Eye (tissue), 1 donor: ENCODE measurements around the gene TEKTIP1.
"Not testable (repeated sequence)": the region's sequence is repeated elsewhere in the genome, so short reads cannot be mapped to it uniquely, and the experiment has no call there.

Experiments used
- DNase-seq: peaks from one replicate; pipeline ENCODE4 v3.0.0-alpha.2; 2015

TEKTIP1 gene

GRCh38 chr19:3508121-3508661 is 30.8 kb upstream of the TEKTIP1 start:
- not testable (repeated sequence) for DNase-seq

- DNase-seq: no peak
Measured at GRCh38 chr19:3508771-3509535, 30.0 kb upstream of the TEKTIP1 start.

- no peak for DNase-seq
Measured at GRCh38 chr19:3509566-3509989, 29.4 kb upstream of the TEKTIP1 start.

DNA sequence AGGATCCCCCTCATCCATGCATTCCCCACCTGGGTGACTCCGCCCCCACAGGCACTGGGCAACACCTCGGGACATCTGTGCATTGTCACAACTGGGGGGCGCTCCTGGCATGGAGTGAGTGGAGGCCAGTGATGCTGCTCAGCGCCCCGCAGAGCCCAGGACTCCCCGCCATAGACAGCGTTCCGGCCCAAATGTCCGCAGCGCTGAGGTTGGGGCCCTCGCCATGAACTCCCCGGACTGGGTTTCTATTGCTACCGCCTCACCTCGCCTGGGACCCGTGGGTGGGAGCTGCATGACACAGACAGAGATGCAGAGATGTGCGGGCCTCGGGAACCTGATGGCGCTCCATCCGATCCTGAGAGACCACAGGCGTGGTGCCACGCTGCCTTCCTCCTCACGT is 28.2 kb upstream of the TEKTIP1 start:
- DNase-seq: no peak

DNA sequence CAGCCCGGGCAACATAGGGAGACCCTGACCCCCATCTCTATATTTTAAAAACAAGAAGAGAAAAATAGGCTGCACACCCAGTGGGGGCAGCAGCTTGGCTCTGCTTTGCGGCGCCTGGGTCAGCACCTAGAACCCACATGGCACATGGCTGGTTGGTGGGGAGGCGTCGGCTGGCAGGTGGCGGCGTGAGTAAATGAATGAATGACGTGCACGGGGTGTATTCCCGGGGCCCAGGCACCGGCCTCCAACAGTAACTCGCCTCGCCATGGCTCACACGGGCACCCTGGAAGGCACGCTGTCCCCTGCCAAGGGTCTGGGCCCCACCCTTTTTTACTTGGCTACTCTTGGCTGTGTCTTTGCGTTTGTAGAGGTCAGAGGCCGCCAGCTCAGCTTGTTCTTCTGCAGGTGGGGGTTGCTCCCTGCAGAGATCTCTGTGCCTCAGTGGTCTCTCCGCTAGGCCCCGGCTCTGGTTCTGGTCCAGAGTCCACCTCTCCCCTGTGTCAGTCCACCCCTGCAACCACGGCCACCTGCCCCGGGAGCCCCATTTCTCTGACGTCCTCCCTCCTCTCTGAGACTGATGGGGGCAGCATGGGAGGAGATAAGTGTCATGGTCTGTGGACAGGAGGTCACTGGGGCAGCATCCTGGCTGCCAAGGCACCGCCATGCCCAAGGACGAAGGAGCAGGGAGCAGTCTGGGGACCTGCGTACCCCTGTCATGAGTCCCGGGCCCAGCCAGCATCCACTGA is 27.3 kb upstream of the TEKTIP1 start:
- no peak for DNase-seq

- DNase-seq: no peak
Measured at GRCh38 chr19:3512562-3513228, 26.3 kb upstream of the TEKTIP1 start.

GRCh38 chr19:3513229-3514140 is 25.5 kb upstream of the TEKTIP1 start:
- no peak for DNase-seq

DNA sequence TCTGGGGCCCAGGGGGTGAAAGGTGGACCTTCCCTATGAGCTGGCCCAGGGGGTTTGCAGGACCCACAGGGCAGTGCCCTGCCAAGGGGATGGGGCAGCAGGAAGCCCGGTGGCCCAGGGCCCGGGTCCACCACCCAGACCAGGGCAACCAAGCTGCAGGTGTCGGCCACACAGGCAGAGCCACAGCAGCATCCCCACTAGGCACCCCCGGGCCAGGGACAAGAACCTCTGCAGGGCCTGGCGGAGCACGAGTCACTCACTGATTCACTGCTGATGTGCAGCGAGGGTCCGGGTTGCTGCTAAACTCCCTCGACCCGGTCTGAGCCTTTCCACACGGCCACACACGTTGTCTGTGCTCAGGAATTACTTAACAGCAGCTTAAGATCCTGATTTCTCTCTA is 24.0 kb upstream of the TEKTIP1 start:
- no peak for DNase-seq

DNA sequence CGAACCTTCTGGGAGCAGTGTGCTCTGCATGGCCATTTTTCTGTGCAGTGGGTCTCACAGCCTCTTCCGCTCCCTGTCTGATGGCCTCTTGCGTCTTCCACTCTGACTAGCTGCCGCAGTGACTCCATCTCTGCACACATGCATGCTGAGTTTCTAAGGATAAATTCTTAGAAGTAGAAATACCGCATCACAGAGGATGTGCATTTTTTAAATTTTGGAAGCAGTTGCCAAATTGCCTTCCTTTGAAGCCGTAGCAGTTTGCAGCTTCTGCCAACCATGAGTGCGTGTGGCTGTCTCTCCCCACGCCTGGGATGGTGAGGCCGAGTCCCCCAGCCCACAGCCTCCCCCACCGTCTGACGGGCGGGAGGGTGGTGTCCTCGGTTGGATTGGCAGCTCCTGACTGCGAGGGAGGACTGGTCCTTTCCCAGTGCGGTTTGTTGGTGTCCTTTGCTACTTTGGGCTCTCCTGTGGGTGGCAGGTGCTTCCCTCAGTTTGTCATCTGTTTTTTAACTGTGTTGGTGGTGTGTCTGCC is 23.0 kb upstream of the TEKTIP1 start:
- DNase-seq: no peak

- no peak for DNase-seq
Measured at GRCh38 chr19:3516675-3517207, 22.2 kb upstream of the TEKTIP1 start.

GRCh38 chr19:3517638-3518037 is 21.3 kb upstream of the TEKTIP1 start:
- no peak for DNase-seq

- DNase-seq: no peak
Measured at GRCh38 chr19:3518255-3518654, 20.7 kb upstream of the TEKTIP1 start.

DNA sequence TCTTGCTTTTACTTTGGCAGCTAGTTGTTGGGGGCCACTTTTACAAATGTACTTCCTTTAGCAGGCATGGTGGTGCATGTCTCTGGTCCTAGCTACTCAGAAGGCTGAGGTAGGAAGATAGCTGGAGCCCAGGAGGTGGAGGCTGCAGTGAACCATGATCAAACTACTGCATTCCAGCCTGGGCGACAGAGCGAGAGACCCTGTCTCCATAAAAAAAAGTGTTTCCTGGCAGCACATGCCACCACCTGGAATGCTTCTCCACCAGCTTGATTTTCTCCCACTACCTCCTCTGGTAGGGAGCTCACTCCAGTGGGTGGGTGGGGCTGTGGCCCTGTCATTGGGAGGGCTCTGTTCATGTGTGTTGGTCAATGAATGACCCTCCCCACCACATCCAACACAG is 20.3 kb upstream of the TEKTIP1 start:
- no peak for DNase-seq

- no peak for DNase-seq
Measured at GRCh38 chr19:3519126-3519525, 19.8 kb upstream of the TEKTIP1 start.

- DNase-seq: no peak
Measured at GRCh38 chr19:3520166-3521103, 18.5 kb upstream of the TEKTIP1 start.

DNA sequence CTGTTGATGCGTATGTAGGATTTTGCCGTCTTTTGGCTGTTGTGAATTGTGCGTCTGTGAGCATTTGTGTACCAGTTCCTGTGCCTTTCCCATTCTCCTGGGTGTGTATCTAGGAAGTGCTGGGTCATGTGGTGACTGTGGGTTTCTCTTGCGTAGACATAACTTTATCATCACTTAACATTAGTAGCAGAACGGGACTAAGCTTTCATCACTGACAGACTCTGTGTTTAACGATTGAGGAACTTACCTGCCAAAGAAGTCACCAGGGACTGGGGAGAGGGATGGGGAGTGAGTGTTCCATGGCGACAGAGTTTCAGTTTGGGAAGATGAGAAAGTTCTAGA is 17.9 kb upstream of the TEKTIP1 start:
- no peak for DNase-seq

DNA sequence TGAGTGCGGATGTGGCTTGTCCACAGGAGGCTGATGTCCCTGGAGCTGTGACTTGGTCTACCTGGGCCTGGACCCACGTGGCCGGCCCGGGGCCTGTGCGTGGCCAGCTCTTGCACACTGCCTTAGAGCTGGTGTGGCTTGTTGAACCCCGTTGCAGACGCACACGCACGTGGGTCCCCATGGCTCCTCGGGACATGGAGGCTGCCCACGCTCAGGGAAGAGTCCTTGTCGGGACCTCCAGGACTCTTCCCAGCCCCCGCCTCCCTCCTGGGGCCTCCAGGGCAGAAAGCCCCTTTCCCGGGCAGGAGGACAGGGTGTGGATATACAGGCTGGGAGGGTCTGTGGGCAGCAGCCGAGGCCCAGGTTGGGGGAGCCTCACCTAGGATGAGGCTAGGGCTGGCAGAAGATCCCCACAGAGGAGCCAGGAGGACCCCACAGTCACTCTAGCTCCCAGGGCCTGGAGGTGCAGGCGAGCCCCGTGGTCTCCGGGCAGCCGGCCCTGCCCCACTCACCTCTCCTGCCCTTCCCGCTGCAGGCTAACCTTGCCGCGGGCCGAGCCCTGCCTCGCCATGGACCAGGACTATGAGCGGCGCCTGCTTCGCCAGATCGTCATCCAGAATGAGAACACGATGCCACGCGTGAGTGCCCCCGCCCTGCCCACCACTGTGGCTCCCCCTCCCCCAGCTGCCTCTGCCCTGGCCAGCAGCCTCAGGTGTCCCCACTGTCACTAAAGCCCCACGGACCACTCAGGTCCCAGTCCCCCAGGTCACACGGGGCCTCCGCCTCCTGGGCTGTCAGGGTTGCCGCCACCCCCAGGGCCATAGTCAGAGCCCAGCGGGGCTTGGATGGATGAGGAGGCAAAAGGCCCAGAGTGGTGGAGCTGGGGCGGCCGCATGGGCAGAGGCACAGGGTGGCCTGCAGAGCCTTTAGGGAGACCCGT is 16.3 kb upstream of the TEKTIP1 start:
- DNase-seq: no peak

DNA sequence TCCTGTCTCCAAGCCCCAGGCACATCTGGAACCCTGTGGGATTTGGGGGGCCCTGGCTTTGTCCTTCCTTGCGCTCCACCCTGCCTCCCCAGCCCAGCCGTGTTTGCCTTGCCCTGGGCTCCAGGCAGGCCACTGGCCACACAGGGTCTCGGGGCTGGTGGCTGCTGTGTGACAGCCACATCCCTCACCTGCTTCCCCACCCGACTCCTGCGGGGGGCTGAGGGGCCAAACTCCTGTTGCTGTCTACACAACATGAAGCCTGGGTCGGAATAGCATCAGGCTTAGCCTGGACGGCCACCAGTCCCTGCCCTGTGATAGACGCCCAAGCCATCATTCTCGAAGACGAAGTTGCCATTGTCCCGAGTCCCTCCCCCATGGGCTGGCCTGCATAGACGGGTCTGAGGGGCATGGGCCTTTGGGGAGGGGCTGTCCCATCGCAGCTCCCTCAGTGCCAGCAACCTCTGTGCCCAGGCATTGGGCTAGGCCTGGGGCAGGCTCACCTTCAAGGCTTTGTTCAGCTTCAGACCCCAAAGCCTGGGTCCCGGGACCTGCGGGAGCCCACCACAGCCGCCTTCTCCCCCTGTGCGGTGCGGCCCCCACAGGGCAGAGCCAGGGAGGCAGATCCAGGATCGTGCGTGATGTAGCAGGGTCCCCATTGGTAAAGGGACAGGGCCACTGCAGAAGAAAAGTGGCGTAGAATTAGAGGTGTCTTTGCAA is 15.5 kb upstream of the TEKTIP1 start:
- no peak for DNase-seq
